K562 (cell line): ENCODE data around the gene ARHGDIA. TPM values are rescaled to one million over a fixed set of nuclear protein-coding genes. Genes with fewer than 3 reads are reported as not detected.

Experiments used
- CHD7 ChIP-seq: fragments of 200-600 bp; sonication (generic); IDR thresholded peaks from one replicate; pipeline ENCODE4 v1.6.1; 2012; ENCODE audit warnings: mild to moderate bottlenecking, low read depth, low read length, inconsistent platforms
- E2F4 ChIP-seq: sonication (generic); formaldehyde crosslinking; IDR thresholded peaks from 2 replicates; pipeline ENCODE4 v1.8.0; 2022; ENCODE audit warnings: mild to moderate bottlenecking, low read depth, missing genetic modification reagents
- MAFG ChIP-seq: fragments of 450-650 bp; conservative IDR thresholded peaks from 2 replicates; pipeline ENCODE4 v1.6.1; 2016; ENCODE audit warnings: missing genetic modification characterization, missing compliant biosample characterization
- MAX ChIP-seq: sonication (generic); formaldehyde crosslinking; IDR thresholded peaks from 2 replicates; pipeline ENCODE4 v1.9.0; 2022; ENCODE audit warnings: mild to moderate bottlenecking, missing genetic modification reagents
- PHF21A ChIP-seq: fragments of 450-650 bp; IDR thresholded peaks from 2 replicates; pipeline ENCODE4 v1.6.1; 2017; ENCODE audit warnings: low read depth, borderline replicate concordance
- POLR2AphosphoS5 ChIP-seq: IDR thresholded peaks from 2 replicates; pipeline ENCODE4 v1.6.1; 2011; ENCODE audit warnings: mild to moderate bottlenecking, low read depth, low read length, moderate library complexity; ENCODE audit not compliant: control insufficient read depth, insufficient read depth
- TAF15 ChIP-seq: fragments of 200-400 bp; formaldehyde crosslinking; IDR thresholded peaks from 2 replicates; pipeline ENCODE4 v1.6.1; 2017; ENCODE audit warnings: mild to moderate bottlenecking, low read depth, low read length, moderate library complexity
- ZNF124 ChIP-seq: sonication (generic); formaldehyde crosslinking; IDR thresholded peaks from 2 replicates; pipeline ENCODE4 v1.8.1; 2022; ENCODE audit warnings: missing genetic modification reagents
- ZNF655 ChIP-seq: fragments of 250-450 bp; sonication (Bioruptor Pico); IDR thresholded peaks from 2 replicates; pipeline ENCODE4 v1.5.0; 2021
- ZNF717 ChIP-seq: fragments of 250-450 bp; sonication (Bioruptor Pico); IDR thresholded peaks from 2 replicates; pipeline ENCODE4 v1.5.0; 2021
- polyA plus RNA-seq, 8 experiments: library from polyadenylated mRNA; depleted of rRNA in 4 of 8; stranded (reverse) in 5 of 8; unstranded in 3 of 8; fragments of >200 nt; fragmentation: Nextera tagmentation in 2 of 8; fragmentation: Illumina TruSeq in 1 of 8; extraction: Ambion mirVana in 2 of 8; extraction: Trizol in 1 of 8; gene quantifications; 2 replicates each; pipeline versions ENCODE4 v1.2.1 to v1.2.3, GENCODE V29; 2011 to 2014; ENCODE audit warnings: inconsistent platforms in 1 of 8, missing spikeins in 1 of 8
- total RNA-seq, 7 experiments: library from RNA; depleted of rRNA in 6 of 7; stranded (reverse); fragments of >200 nt in 6 of 7; fragmentation: Illumina TruSeq in 2 of 7; extraction: Trizol in 2 of 7; gene quantifications; 2 replicates each; pipeline versions ENCODE4 v1.2.1 to v1.2.3, GENCODE V29; 2011 to 2021; ENCODE audit warnings: low replicate concordance in 1 of 7

ARHGDIA gene
- total and polyA plus RNA-seq, 9 of the 15 experiments (the other 6 are each of a cell fraction or from before 2014, with no cell fraction given), result 9.6 to 340 (median 97.6) TPM

GRCh38 chr17:81865733-81866439 lies 5.3 kb downstream of the ARHGDIA start (continued):
- TF ChIP-seq CHD7, result no peak
- 0 out of 2 replicates have a peak, but pooled peaks have one; percentile 56 for TF ChIP-seq ZNF124 (CRISPR knock-in tag)
- peak; percentile 20; the same call in 1 of the 2 replicates for TF ChIP-seq TAF15
- TF ChIP-seq ZNF717 (CRISPR knock-in tag), result no peak
- TF ChIP-seq ZNF655, result 0 out of 2 replicates have a peak, but pooled peaks have one; percentile 27
- TF ChIP-seq MAFG, result no peak
- peak; percentile 12; the same call in 1 of the 2 replicates for TF ChIP-seq POLR2AphosphoS5
- TF ChIP-seq MAX, result 0 out of 2 replicates have a peak, but pooled peaks have one; percentile 17
- no peak for TF ChIP-seq PHF21A
- TF ChIP-seq E2F4 (CRISPR knock-in tag), result 0 out of 2 replicates have a peak, but pooled peaks have one; percentile 35
